HepG2 (cell line): ENCODE measurements around the gene RPTN. TPM values are rescaled to one million over a fixed set of nuclear protein-coding genes. Genes with fewer than 3 reads are reported as not detected.

ENCODE experiments used
- ELF1 ChIP-seq: sonication (generic); formaldehyde crosslinking; IDR thresholded peaks from 2 replicates; pipeline ENCODE4 v1.4.0; 2020; ENCODE audit warnings: missing genetic modification reagents
- MAFK ChIP-seq, 2 experiments: IDR thresholded peaks in 1 of 2; conservative IDR thresholded peaks in 1 of 2; 2 replicates each; pipeline ENCODE4 v1.6.1; 2011; ENCODE audit warnings: improper control_type of control experiment in 2 of 2, low read length in 2 of 2
- NR1H2 ChIP-seq: sonication (generic); formaldehyde crosslinking; IDR thresholded peaks from 2 replicates; pipeline ENCODE4 v1.8.1; 2022; ENCODE audit warnings: low read depth, missing genetic modification reagents, borderline replicate concordance
- SRSF9 ChIP-seq: fragments of 200-400 bp; formaldehyde crosslinking; IDR thresholded peaks from 2 replicates; pipeline ENCODE4 v1.6.1; 2018; ENCODE audit warnings: borderline replicate concordance, mild to moderate bottlenecking, low read depth, low read length; ENCODE audit not compliant: insufficient read depth, poor library complexity, severe bottlenecking
- TCF12 ChIP-seq, 2 experiments: fragments of 450-650 bp in 1 of 2; sonication (generic) in 1 of 2; formaldehyde crosslinking in 1 of 2; IDR thresholded peaks; 2 replicates each; pipeline versions ENCODE4 v1.6.1 to v1.8.0; 2017 to 2022; ENCODE audit warnings: antibody characterized with exemption in 1 of 2, mild to moderate bottlenecking in 1 of 2, missing genetic modification reagents in 1 of 2, moderate library complexity in 1 of 2
- TCF7L2 ChIP-seq: IDR thresholded peaks from 2 replicates; pipeline ENCODE4 v1.6.1; 2011; ENCODE audit warnings: mild to moderate bottlenecking, low read depth, low read length, moderate library complexity
- ZC3H4 ChIP-seq: sonication (generic); formaldehyde crosslinking; IDR thresholded peaks from 2 replicates; pipeline ENCODE4 v1.4.0; 2020; ENCODE audit warnings: missing genetic modification reagents, borderline replicate concordance
- ZNF20 ChIP-seq: sonication (generic); formaldehyde crosslinking; IDR thresholded peaks from 2 replicates; pipeline ENCODE4 v1.4.0; 2020; ENCODE audit warnings: mild to moderate bottlenecking, moderate library complexity, missing genetic modification reagents
- ZNF335 ChIP-seq: sonication (generic); formaldehyde crosslinking; IDR thresholded peaks from 2 replicates; pipeline ENCODE4 v1.4.0; 2020; ENCODE audit warnings: missing genetic modification reagents
- ZNF570 ChIP-seq: sonication (generic); formaldehyde crosslinking; IDR thresholded peaks from 2 replicates; pipeline ENCODE4 v1.4.0; 2020; ENCODE audit warnings: mild to moderate bottlenecking, missing genetic modification reagents, borderline replicate concordance
- ZNF761 ChIP-seq: sonication (generic); formaldehyde crosslinking; conservative IDR thresholded peaks from 2 replicates; pipeline ENCODE4 v1.4.0; 2020; ENCODE audit warnings: mild to moderate bottlenecking, missing genetic modification reagents
- polyA plus RNA-seq, 8 experiments: library from polyadenylated mRNA; depleted of rRNA in 3 of 8; stranded (reverse) in 7 of 8; unstranded in 1 of 8; fragments of >200 nt; fragmentation: Illumina TruSeq in 4 of 8; extraction: Trizol in 4 of 8; gene quantifications; 2 replicates each; pipeline versions ENCODE4 v1.2.1 to v1.2.3, GENCODE V29; 2011 to 2016; ENCODE audit warnings: low read depth in 4 of 8, missing spikeins in 1 of 8, mixed read lengths in 1 of 8; ENCODE audit not compliant: insufficient read depth in 1 of 8
- total RNA-seq, 5 experiments: library from RNA; depleted of rRNA; stranded (reverse); fragments of >200 nt; fragmentation: Illumina TruSeq; extraction: Trizol; gene quantifications; 2 replicates each; pipeline ENCODE4 v1.2.3, GENCODE V29; 2016; ENCODE audit warnings: low read depth in 1 of 5
- TF ChIP-seq, protein P1 (sequence below): sonication (generic); formaldehyde crosslinking; IDR thresholded peaks from 2 replicates; pipeline ENCODE4 v1.4.0; 2020; ENCODE audit warnings: low read depth, missing genetic modification reagents

Gene RPTN
- total and polyA plus RNA-seq, 2 of the 13 experiments (the other 11 are each of a cell fraction or from before 2014, with no cell fraction given), result not detected

DNA sequence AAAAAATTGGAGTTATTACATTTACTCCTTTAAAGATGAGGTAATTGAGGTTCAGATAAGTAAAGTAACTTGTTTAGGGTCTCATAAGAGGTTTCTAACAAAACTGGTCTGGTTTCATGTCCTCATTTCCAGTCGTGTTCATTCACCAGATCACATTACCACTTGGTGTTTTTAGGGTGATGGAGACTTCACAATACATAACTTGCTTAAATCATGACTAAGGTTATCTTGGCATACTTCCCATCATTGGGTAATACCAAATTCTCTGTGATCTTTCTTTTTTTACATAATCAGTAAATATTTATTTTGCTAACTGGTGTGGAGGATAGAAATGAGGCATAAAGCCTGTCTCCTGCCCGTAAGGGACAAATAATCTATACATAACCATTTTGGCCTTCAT is 31.6 kb upstream of the RPTN start (continued):
- TF ChIP-seq, protein P1, sequence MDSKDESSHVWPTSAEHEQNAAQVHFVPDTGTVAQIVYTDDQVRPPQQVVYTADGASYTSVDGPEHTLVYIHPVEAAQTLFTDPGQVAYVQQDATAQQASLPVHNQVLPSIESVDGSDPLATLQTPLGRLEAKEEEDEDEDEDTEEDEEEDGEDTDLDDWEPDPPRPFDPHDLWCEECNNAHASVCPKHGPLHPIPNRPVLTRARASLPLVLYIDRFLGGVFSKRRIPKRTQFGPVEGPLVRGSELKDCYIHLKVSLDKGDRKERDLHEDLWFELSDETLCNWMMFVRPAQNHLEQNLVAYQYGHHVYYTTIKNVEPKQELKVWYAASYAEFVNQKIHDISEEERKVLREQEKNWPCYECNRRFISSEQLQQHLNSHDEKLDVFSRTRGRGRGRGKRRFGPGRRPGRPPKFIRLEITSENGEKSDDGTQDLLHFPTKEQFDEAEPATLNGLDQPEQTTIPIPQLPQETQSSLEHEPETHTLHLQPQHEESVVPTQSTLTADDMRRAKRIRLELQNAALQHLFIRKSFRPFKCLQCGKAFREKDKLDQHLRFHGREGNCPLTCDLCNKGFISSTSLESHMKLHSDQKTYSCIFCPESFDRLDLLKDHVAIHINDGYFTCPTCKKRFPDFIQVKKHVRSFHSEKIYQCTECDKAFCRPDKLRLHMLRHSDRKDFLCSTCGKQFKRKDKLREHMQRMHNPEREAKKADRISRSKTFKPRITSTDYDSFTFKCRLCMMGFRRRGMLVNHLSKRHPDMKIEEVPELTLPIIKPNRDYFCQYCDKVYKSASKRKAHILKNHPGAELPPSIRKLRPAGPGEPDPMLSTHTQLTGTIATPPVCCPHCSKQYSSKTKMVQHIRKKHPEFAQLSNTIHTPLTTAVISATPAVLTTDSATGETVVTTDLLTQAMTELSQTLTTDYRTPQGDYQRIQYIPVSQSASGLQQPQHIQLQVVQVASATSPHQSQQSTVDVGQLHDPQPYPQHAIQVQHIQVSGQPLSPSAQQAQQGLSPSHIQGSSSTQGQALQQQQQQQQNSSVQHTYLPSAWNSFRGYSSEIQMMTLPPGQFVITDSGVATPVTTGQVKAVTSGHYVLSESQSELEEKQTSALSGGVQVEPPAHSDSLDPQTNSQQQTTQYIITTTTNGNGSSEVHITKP (CRISPR knock-in tag), result no peak
- no peak for TF ChIP-seq TCF7L2
- TF ChIP-seq ZNF335 (CRISPR knock-in tag), result no peak
- no peak for TF ChIP-seq SRSF9
- TF ChIP-seq ZNF570 (CRISPR knock-in tag), result no peak
- TF ChIP-seq NR1H2 (CRISPR knock-in tag), result no peak
- no peak for TF ChIP-seq MAFK (conservative IDR thresholded peaks at IDR 0.05 in 1 of 2, IDR thresholded peaks at IDR 0.05 in 1 of 2; ENCODE audit: low read length in 2 of 2)
- TF ChIP-seq TCF12 (IDR thresholded peaks at IDR 0.05), result no peak
- no peak for TF ChIP-seq TCF12 (CRISPR knock-in tag; IDR thresholded peaks at IDR 0.05)
- TF ChIP-seq ZNF761 (CRISPR knock-in tag), result no peak
- no peak for TF ChIP-seq ZNF20 (CRISPR knock-in tag)
- TF ChIP-seq ZC3H4, result no peak
- no peak for TF ChIP-seq ELF1
